ENCODE data around the gene IMPDH1. TPM values are rescaled to one million over a fixed set of nuclear protein-coding genes. Genes with fewer than 3 reads are reported as not detected.

Gene IMPDH1
- total and polyA plus RNA-seq, 9 of the 15 experiments (the other 6 are each of a cell fraction or from before 2014, with no cell fraction given): 0.80 to 118 (median 64.3) TPM

DNA sequence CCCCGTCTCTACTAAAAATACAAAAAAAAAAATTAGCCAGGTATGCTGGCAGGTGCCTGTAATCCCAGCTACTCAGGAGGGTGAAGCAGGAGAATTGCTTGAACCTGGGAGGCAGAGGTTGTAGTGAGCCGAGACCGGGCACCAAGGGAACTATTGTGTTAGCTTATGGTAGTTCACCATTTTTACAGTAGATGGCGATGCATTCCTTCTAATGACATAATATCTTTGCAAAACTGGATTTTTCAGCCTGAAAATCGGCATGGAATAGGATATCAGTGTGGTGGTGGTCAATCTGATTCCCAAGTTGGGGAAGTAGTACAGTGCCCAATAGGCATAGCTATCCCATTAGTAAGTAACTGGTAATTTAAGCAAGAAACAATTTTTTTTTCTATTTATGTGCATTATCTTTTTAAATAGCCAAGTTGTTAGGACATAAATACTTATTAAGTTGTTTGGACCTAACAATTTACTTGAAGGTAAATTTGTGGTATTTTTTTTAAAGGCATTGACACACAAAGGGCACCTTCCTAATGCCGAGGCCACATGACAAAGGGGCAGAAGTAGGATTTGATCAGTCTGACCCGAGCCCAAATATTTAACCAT lies 17.6 kb upstream of the IMPDH1 start:
- ChIA-PET POLR2A (interaction anchor here (0.6 to 1.8 kb wide), 12 partner anchors 8 to 942 kb away, joined by 3 to 8 read pairs (median 4); partner anchors contain the start of genes HILPDA and METTL2B), CTCF (ENCODE audit: low intra/inter-chr PET ratio) (interaction anchor here (0.6 to 9.7 kb wide), 16 partner anchors 18 to 1217 kb away, joined by 3 to 173 read pairs (median 4); partner anchors contain the start of gene IMPDH1)
- Histone ChIP-seq H3K27me3 (ENCODE audit: control insufficient read depth in 2 of 2, insufficient read depth in 2 of 2, low read length in 2 of 2) (peaks cover 5 to 13% of the 10 kb centered on the region in 2 experiments; a peak in 3 of 5 replicates), H2AFZ (ENCODE audit: low read depth, low read length) (no peak overlapping the region), H3K36me3 (ENCODE audit: control insufficient read depth, insufficient read depth, low read length) (no peaks in the 10 kb centered on the region), H3K9me3 (replicated peaks; ENCODE audit: control insufficient read depth, insufficient read depth, low read depth, low read length) (no peaks in the 10 kb centered on the region), H4K20me1 (replicated peaks; ENCODE audit: control insufficient read depth, insufficient read depth, low read length) (no peaks in the 10 kb centered on the region), H3K9ac (ENCODE audit: insufficient read depth in 1 of 2, low read depth in 2 of 2, low read length in 2 of 2) (no peak overlapping the region), H3K4me1 (replicated peaks in 1 of 2; ENCODE audit: control insufficient read depth in 2 of 2, insufficient read depth in 2 of 2, low read length in 2 of 2) (peaks cover 8 to 9% of the 10 kb centered on the region in 2 experiments; a peak in 4 of 5 replicates), H3K27ac (ENCODE audit: extremely low read depth, low read depth, low read length) (no peak overlapping the region), H3K4me2 (ENCODE audit: insufficient read depth, low read length) (no peak overlapping the region), H3K9me1 (ENCODE audit: control insufficient read depth, insufficient read depth, low read length) (no peaks in the 10 kb centered on the region), H3K79me2 (ENCODE audit: control insufficient read depth, insufficient read depth, low read length) (no peaks in the 10 kb centered on the region), H3K4me3 (no peak overlapping the region)
- ATAC-seq: peak; percentile 79
- DNase-seq (ENCODE audit: extremely low read depth in 1 of 4, low spot score in 3 of 4): peak; percentile 55 to 80 (median 60)
- WGBS (ENCODE audit: insufficient coverage, low coverage, missing lambda C conversion rate): 5% methylated on average over 7 of the region's 7 CpGs
- in situ Hi-C loops (cut with MboI) (loop anchor here (5.0 kb wide), 1 partner anchor 35 kb away; no protein-coding TSS in a partner anchor), intact Hi-C loops (cut with micrococcal nuclease) (loop anchor here (1.0 to 5.0 kb wide), 6 partner anchors 32 to 783 kb away; partner anchors contain the start of gene METTL2B)
- peak; percentile 84 for FAIRE-seq
- no TSS peak for BruUV-seq (replicated peaks)
- TF ChIP-seq BRD9 (IDR thresholded peaks at IDR 0.05; ENCODE audit: low read depth, partially characterized antibody) (peak; percentile 16), NCOR1 (IDR thresholded peaks at IDR 0.05) (no peak), ZBTB17 (CRISPR knock-in tag; IDR thresholded peaks at IDR 0.05) (no peak), SMC3 (conservative IDR thresholded peaks at IDR 0.05; ENCODE audit: insufficient read depth, low read depth, low read length) (peak; percentile 73), MCM5 (IDR thresholded peaks at IDR 0.05; ENCODE audit: low read depth) (no peak), PML (IDR thresholded peaks at IDR 0.05; ENCODE audit: low read length) (no peak), SMAD2 (IDR thresholded peaks at IDR 0.05; ENCODE audit: low read depth, low read length) (no peak), ARID2 (IDR thresholded peaks at IDR 0.05) (peak; percentile 87), RFX7 (CRISPR knock-in tag; IDR thresholded peaks at IDR 0.05) (no peak), ZBTB43 (CRISPR knock-in tag; IDR thresholded peaks at IDR 0.05) (no peak), CBX1 (IDR thresholded peaks at IDR 0.05; ENCODE audit: low read depth) (no peak), HLTF (IDR thresholded peaks at IDR 0.05) (no peak), REST (IDR thresholded peaks at IDR 0.05; ENCODE audit: borderline replicate concordance) (peak; percentile 94), REST (CRISPR knock-in tag; IDR thresholded peaks at IDR 0.05; ENCODE audit: low read depth) (no peak), MBD2 (IDR thresholded peaks at IDR 0.05; ENCODE audit: borderline replicate concordance, low read depth) (no peak), BMI1 (IDR thresholded peaks at IDR 0.05; ENCODE audit: low read length) (no peak)
